ENCODE measurements around the gene NCBP3.
"Not testable (repeated sequence)": the region's sequence is repeated elsewhere in the genome, so short reads cannot be mapped to it uniquely, and the experiment has no call there.

NCBP3 gene

GRCh38 chr17:3846437-3847164, 555 bp upstream of the NCBP3 start:
- no peak for DNase-seq

DNA sequence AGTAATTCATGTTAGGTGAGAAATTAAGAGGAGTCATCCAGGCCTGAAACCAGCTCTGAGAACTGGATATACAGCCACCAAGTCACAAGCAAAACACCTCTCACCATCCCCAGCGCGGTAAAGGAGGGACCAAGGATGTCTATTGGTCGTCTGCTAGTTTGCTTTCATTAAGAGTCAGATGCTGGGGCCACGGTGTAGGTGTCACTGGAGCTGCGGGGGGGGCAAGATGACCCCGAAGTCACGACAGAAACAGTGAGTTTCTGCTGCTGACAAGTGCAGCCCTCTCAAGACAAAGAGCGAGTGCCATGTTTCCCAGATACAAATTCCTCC, 790 bp downstream of the NCBP3 start:
- DNase-seq = no peak

GRCh38 chr17:3844556-3844955, 1.5 kb downstream of the NCBP3 start:
- not testable (repeated sequence) for DNase-seq

GRCh38 chr17:3843935-3844516, 2.0 kb downstream of the NCBP3 start:
- no peak for DNase-seq

DNA sequence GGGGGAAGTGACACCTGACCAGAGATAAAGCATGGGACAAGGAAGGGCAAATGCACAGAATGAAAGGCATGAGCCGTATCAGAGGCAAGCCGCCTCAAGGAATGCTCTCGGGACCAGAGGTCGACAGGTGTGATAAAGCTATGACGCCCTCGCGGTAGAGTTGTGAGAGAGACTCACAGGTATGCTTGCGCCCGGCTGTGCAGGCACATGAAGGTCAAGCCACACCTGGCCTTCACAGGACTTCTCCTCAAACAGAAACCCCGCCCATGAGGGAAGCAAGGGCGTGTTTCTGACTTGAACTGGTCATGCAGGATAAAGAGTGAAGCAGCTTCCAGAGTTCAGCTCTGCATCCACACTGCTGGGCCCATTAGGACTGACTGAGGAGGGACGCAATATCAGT, 7.8 kb downstream of the NCBP3 start:
- no peak for DNase-seq

DNA sequence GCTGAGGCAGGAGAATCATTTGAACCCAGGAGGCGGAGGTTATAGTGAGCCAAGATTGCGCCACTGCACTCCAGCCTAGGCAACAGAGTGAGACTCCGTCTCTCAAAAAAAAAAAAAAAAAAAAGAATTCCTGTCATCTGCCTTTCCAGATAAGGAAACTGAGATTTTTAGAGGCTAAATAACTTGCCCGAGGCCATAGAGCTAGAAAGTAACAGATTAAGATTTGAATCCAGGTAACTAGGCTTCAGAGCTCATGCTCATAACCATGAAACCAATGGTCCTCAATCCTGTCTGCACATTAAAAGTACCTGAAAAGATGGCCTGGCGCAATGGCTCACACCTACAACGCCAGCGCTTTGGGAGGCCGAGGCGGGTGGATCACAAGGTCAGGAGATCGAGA, 9.5 kb downstream of the NCBP3 start:
- DNase-seq = no peak

- DNase-seq = no peak
Observed at GRCh38 chr17:3835410-3836229, 10.4 kb downstream of the NCBP3 start.

DNA sequence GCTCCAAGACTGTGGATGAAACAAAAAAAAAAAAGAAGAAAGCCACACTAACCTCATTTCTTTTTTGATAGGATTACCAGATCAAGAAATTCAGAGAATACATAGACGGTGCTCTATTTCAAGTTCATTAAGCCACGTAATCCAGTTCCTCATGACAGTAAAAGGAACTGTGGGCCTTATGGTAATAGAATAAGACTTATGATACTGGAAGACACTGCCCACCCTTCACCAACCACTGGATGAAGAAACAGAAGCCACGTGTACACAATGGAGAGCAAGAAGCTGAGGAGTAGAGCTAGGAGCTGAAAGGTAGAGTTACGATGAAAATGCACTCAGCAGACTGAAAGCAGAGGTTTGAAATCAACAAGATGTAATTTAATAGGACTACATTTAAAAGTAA, 11.2 kb downstream of the NCBP3 start:
- no peak for DNase-seq

- DNase-seq = no peak
Observed at GRCh38 chr17:3828852-3829232, 17.2 kb downstream of the NCBP3 start.

DNA sequence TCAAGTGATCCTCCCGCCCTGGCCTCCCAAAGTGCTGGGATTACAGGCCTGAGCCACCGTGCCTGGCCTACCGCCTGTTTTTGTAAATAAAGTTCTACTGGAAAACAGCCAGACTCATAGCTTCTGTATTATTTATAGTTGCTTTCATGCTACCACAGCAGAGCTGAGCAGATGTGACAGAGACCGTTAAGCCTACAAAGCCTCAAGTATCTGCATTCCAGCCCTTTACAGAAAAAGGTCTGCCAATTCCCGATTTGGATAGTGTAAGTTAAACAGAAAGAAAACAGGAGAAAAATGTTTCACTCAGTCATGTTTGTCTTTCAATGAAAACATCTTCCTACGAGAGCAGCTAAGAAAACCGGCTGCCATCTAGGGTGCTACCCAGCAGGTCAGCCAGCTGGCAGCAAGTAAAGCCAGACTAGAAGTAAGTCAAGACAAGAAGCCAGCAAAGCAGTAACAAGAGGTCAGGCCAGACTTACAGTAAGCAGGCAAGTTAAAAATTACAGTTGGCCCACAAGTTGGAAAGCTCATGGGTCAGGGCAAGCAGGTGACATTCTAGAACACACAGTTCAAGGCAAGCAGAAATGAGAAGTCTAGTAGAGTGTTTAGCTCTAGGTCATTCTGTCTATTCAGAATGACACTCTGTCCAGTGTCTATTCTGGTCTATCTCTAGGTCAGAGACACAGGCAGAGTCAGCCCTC, 17.7 kb downstream of the NCBP3 start:
- no peak for DNase-seq

GRCh38 chr17:3827124-3827773, 18.8 kb downstream of the NCBP3 start:
- DNase-seq = no peak

- no peak for DNase-seq
Observed at GRCh38 chr17:3826191-3826590, 19.9 kb downstream of the NCBP3 start.

DNA sequence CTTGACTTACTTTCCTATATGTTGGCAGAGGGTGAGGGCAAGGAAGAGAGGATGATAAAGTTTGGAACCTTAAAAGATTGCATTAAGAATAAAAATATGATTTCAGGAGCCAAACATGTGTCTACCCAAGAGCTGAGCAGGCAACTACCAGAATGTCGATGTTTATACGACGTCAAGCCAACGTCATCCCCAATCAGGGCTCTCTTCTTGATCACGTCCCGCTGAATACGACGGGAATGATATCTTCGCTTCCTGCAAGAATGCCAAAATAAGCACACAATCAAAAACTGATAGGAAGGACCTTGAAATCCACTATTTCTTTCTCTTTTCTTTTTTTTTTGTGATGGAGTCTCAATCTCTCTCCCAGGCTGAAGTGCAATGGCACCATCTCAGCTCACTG, 24.9 kb downstream of the NCBP3 start:
- no peak for DNase-seq

DNA sequence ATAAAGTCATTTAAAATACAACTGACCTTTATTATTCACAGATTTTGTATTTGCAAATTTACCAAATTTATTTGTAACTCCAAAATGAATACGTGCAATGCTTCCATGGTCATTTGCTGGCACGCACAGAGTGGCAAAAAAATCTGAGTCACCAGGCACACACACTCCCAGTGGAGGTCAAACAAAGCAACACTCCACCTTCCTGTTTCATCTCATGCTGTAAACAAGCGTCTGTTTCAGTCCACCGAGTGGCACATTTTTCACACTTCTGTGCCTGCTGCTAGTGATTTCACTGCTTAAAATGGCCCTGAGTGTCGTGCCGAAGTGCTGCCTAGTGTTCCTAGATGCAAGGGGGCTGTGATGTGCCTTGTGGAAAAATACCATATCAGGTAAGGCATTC, 27.3 kb downstream of the NCBP3 start:
- no peak for DNase-seq

- DNase-seq = no peak
Observed at GRCh38 chr17:3817851-3818605, 28.0 kb downstream of the NCBP3 start.

GRCh38 chr17:3815925-3816324, 30.1 kb downstream of the NCBP3 start:
- no peak for DNase-seq

DNA sequence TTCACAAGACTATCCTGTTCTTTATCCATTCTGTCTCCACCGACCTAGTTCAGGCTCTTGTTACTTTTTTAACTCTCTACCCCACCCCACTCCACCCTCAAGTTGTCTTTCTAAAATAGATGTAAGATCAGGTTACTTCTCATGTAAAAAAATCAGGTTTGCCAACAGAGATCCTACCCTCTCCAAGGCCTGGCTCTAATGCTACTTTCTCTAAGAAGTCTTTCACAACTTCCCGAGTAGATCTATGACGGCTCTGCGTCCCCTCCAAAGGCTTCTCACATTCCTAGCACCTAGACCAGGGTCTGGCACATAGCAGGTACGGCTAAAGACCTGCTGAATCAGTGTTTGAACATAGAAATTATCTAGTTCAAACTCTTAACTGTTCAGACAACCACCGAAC, 30.9 kb downstream of the NCBP3 start:
- DNase-seq = no peak

DNA sequence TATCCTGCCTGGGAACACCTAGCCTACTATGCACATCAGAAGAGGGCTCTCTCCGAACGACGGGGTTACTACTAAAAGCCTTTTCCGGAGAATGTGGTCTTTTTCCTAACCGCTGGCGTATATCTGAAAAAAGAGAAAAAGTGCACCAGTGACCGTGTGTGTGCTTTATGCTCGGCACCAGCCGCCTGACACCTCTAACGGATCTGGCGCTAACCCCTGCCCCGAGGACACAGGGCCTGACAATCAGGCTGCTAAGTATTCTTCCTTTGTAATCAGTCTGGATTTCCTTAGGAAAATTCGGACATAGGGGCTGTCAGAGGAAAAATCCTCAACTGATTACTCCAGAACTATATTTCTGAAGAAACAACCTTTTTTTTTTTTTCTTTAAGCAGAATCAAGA, 31.7 kb downstream of the NCBP3 start:
- DNase-seq = no peak

- DNase-seq = no peak
Observed at GRCh38 chr17:3813171-3813570, 32.9 kb downstream of the NCBP3 start.

- DNase-seq = no peak
Observed at GRCh38 chr17:3812771-3813170, 33.3 kb downstream of the NCBP3 start.

GRCh38 chr17:3812284-3812683, 33.8 kb downstream of the NCBP3 start:
- no peak for DNase-seq

- DNase-seq = no peak
Observed at GRCh38 chr17:3810019-3810418, 36.0 kb downstream of the NCBP3 start.
